HepG2 (cell line): ENCODE results near the gene FAM3C. TPM values are rescaled to one million over a fixed set of nuclear protein-coding genes. Genes with fewer than 3 reads are reported as not detected.
A peak's percentile ranks its signal among the peaks of the same experiment; 100 is the strongest.

ENCODE experiments used
- ATAC-seq: fragments of 200-7000 bp; cut with Tn5 transposase; 3 replicates; pipeline ENCODE4 v1.9.1; 2020; ENCODE audit warnings: mild to moderate bottlenecking, moderate library complexity
- BruUV-seq: library from RNA; stranded (reverse); fragments of 400-500 nt; replicated peaks from 2 replicates; lab custom pipeline; 2021; lab: Mats Ljungman, UMichigan
- CTCF ChIA-PET: fragments of 300-600 bp; formaldehyde crosslinking; extraction: SDS; loops from one replicate; lab custom pipeline; 2021; ENCODE audit warnings: low total read pairs, inconsistent platforms, low intra/inter-chr PET ratio; lab: Yijun Ruan, JAX
- POLR2A ChIA-PET: fragments of 350-600 bp; sonication (Branson Sonifier 250); formaldehyde crosslinking; loops from one replicate; lab custom pipeline; 2020; ENCODE audit warnings: antibody characterized with exemption, inconsistent platforms; lab: Yijun Ruan, JAX
- DNase-seq: peaks from one replicate; pipeline ENCODE4 v3.0.0-alpha.2; 2015; ENCODE audit warnings: low spot score
- FAIRE-seq: peaks from 3 replicates; lab custom pipeline; 2011; peaks lifted over from hg19 to GRCh38; lab: Jason Lieb, UNC
- H2AFZ ChIP-seq: one replicate; pipeline ENCODE4 v1.6.1; 2011; ENCODE audit warnings: low read length, inconsistent platforms
- H3K27ac ChIP-seq: fragments of 300-600 bp; 3 replicates; pipeline ENCODE4 v1.8.0; 2011; ENCODE audit warnings: mixed run types, mild to moderate bottlenecking, mixed read lengths, low read length, inconsistent platforms; ENCODE audit not compliant: insufficient read depth; ENCODE audit errors: extremely low read length
- H3K27me3 ChIP-seq, 2 experiments: fragments of 200-600 bp in 1 of 2; 2 replicates in 1 of 2; 3 replicates in 1 of 2; pipeline versions ENCODE4 v1.6.0 to v1.8.0; 2011; ENCODE audit warnings: low read length in 2 of 2, mild to moderate bottlenecking in 2 of 2, moderate library complexity in 2 of 2, inconsistent platforms in 1 of 2; ENCODE audit not compliant: insufficient read depth in 2 of 2, control insufficient read depth in 1 of 2
- H3K36me3 ChIP-seq, 2 experiments: fragments of 200-600 bp in 1 of 2; replicated peaks in 1 of 2; 2 replicates in 1 of 2; 3 replicates in 1 of 2; pipeline versions ENCODE4 v1.5.1 to v1.8.0; 2011; ENCODE audit warnings: low read length in 2 of 2, inconsistent platforms in 1 of 2; ENCODE audit not compliant: insufficient read depth in 2 of 2, control insufficient read depth in 1 of 2
- H3K4me1 ChIP-seq: 2 replicates; pipeline ENCODE4 v1.5.1; 2012; ENCODE audit warnings: low read length, inconsistent platforms; ENCODE audit not compliant: insufficient read depth
- H3K4me2 ChIP-seq: 2 replicates; pipeline ENCODE4 v1.6.0; 2011; ENCODE audit warnings: low read depth, low read length, inconsistent platforms
- H3K4me3 ChIP-seq, 3 experiments: fragments of 200-600 bp in 1 of 3; sonication (generic), shearing (Covaris generic) in 1 of 3; replicated peaks in 1 of 3; 2 replicates each; pipeline ENCODE4 v1.5.1; 2011 to 2016; ENCODE audit warnings: low read length in 3 of 3, inconsistent platforms in 2 of 3, low read depth in 2 of 3, mild to moderate bottlenecking in 2 of 3, control low read depth in 1 of 3, mixed read lengths in 1 of 3; ENCODE audit not compliant: insufficient read depth in 1 of 3
- H3K79me2 ChIP-seq: one replicate; pipeline ENCODE4 v1.6.1; 2011; ENCODE audit warnings: low read length, inconsistent platforms; ENCODE audit not compliant: insufficient read depth
- H3K9ac ChIP-seq: 2 replicates; pipeline ENCODE4 v1.6.0; 2011; ENCODE audit warnings: mild to moderate bottlenecking, low read depth, low read length, inconsistent platforms; ENCODE audit not compliant: insufficient read depth
- H3K9me3 ChIP-seq: 2 replicates; pipeline ENCODE4 v1.5.1; 2012; ENCODE audit warnings: mild to moderate bottlenecking, low read length
- H4K20me1 ChIP-seq: 2 replicates; pipeline ENCODE4 v1.6.0; 2011; ENCODE audit warnings: inconsistent platforms, mild to moderate bottlenecking, low read length, moderate library complexity; ENCODE audit not compliant: insufficient read depth
- ERF ChIP-seq: IDR thresholded peaks from 2 replicates; pipeline ENCODE4 v1.6.1; 2018; ENCODE audit warnings: missing biosample characterization, missing genetic modification reagents
- POLR2G ChIP-seq: fragments of 200-400 bp; formaldehyde crosslinking; IDR thresholded peaks from 2 replicates; pipeline ENCODE4 v1.6.1; 2018; ENCODE audit warnings: mild to moderate bottlenecking, low read depth, low read length, moderate library complexity
- STAG1 ChIP-seq: sonication (generic); formaldehyde crosslinking; IDR thresholded peaks from 2 replicates; pipeline ENCODE4 v1.4.0; 2020; ENCODE audit warnings: missing genetic modification reagents
- ZNF180 ChIP-seq: sonication (generic); formaldehyde crosslinking; IDR thresholded peaks from 2 replicates; pipeline ENCODE4 v1.4.0; 2020; ENCODE audit warnings: low read depth, missing genetic modification reagents, borderline replicate concordance
- ZNF564 ChIP-seq: sonication (generic); formaldehyde crosslinking; IDR thresholded peaks from 2 replicates; pipeline ENCODE4 v1.8.1; 2023; ENCODE audit warnings: mild to moderate bottlenecking, missing genetic modification reagents
- WGBS: methylation state at CpG from one replicate; pipeline ENCODE4 v1.1.6; 2017; ENCODE audit warnings: low lambda C conversion rate; 5-methylcytosine and 5-hydroxymethylcytosine counted together
- in situ Hi-C: cut with HindIII; loops from 2 replicates; pipeline ENCODE4 v1.10.0; 2017; ENCODE audit warnings: low pct_unique_long_range_greater_than_20kb; ENCODE audit not compliant: extremely low pct_ligation_motif_present
- intact Hi-C: fragments of 100-400 bp; cut with micrococcal nuclease; formaldehyde crosslinking; loops from one replicate; pipeline ENCODE4 v1.10.0; 2022; ENCODE audit not compliant: unreplicated experiment
- polyA plus RNA-seq, 8 experiments: library from polyadenylated mRNA; depleted of rRNA in 3 of 8; stranded (reverse) in 7 of 8; unstranded in 1 of 8; fragments of >200 nt; fragmentation: Illumina TruSeq in 4 of 8; extraction: Trizol in 4 of 8; gene quantifications; 2 replicates each; pipeline versions ENCODE4 v1.2.1 to v1.2.3, GENCODE V29; 2011 to 2016; ENCODE audit warnings: low read depth in 4 of 8, missing spikeins in 1 of 8, mixed read lengths in 1 of 8; ENCODE audit not compliant: insufficient read depth in 1 of 8
- total RNA-seq, 5 experiments: library from RNA; depleted of rRNA; stranded (reverse); fragments of >200 nt; fragmentation: Illumina TruSeq; extraction: Trizol; gene quantifications; 2 replicates each; pipeline ENCODE4 v1.2.3, GENCODE V29; 2016; ENCODE audit warnings: low read depth in 1 of 5
- TF ChIP-seq, protein P1 (sequence below): fragments of 450-650 bp; IDR thresholded peaks from 2 replicates; pipeline ENCODE4 v1.6.1; 2016
- TF ChIP-seq, protein P2 (sequence below): sonication (generic); formaldehyde crosslinking; IDR thresholded peaks from 2 replicates; pipeline ENCODE4 v1.5.0; 2020; ENCODE audit warnings: mild to moderate bottlenecking, missing genetic modification reagents, moderate library complexity

FAM3C gene
- total and polyA plus RNA-seq, 2 of the 13 experiments (the other 11 are each of a cell fraction or from before 2014, with no cell fraction given): 14.6 to 16.0 TPM

GRCh38 chr7:121339082-121339481 is 57.0 kb downstream of the FAM3C start:
- 21% methylated on average over 3 of the region's 5 CpGs for WGBS
- Histone ChIP-seq H2AFZ (no peak overlapping the region), H3K4me1 (no peaks in the 10 kb centered on the region), H3K4me2 (no peak overlapping the region), H3K9me3 (no peaks in the 10 kb centered on the region), H3K9ac (no peak overlapping the region), H4K20me1 (no peaks in the 10 kb centered on the region), H3K36me3 (no peaks in the 10 kb centered on the region), H3K79me2 (no peaks in the 10 kb centered on the region), H3K27me3 (peaks cover 0 to 18% of the 10 kb centered on the region in 2 experiments; a peak in 1 of 5 replicates), H3K27ac (no peak overlapping the region), H3K4me3 (no peak overlapping the region)
- ATAC-seq (no peak), DNase-seq (no peak), FAIRE-seq (no peak)
- no peak for TF ChIP-seq ZNF564 (CRISPR knock-in tag)
- TF ChIP-seq, protein P1, sequence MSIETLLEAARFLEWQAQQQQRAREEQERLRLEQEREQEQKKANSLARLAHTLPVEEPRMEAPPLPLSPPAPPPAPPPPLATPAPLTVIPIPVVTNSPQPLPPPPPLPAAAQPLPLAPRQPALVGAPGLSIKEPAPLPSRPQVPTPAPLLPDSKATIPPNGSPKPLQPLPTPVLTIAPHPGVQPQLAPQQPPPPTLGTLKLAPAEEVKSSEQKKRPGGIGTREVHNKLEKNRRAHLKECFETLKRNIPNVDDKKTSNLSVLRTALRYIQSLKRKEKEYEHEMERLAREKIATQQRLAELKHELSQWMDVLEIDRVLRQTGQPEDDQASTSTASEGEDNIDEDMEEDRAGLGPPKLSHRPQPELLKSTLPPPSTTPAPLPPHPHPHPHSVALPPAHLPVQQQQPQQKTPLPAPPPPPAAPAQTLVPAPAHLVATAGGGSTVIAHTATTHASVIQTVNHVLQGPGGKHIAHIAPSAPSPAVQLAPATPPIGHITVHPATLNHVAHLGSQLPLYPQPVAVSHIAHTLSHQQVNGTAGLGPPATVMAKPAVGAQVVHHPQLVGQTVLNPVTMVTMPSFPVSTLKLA: peak; percentile 63
- POLR2A ChIA-PET: no interaction called here
- CTCF ChIA-PET: no interaction called here
- in situ Hi-C loops: no loop called here
- intact Hi-C loops: no loop called here
- BruUV-seq: no TSS peak

DNA sequence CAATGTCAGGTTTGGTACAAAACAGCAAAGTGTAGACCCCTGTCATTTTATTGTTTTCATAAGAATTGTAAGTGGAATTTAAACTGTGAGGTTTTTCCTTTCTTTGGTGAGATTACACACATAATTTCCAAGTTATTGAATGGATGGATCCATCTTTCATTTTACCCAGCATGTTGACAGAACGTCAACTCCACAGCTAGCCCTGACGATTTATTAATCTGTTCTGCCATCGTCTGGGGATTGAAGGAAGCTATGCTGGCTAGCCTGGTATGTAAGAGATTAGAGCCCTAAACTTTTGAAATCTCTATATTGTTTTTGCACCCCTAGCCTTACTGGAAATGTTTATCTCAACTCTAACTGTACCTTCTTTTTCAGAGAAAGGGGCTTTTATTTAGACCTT is 58.7 kb downstream of the FAM3C start:
- FAIRE-seq (no peak), ATAC-seq (peak; percentile 55), DNase-seq (no peak)
- H3K4me2 ChIP-seq: no peak overlapping the region
- H3K27me3 ChIP-seq: peaks cover 0 to 18% of the 10 kb centered on the region in 2 experiments; a peak in 1 of 5 replicates
- 2% methylated on average over 3 of the region's 3 CpGs for WGBS
- in situ Hi-C loops: no loop called here
- TF ChIP-seq, protein P2, sequence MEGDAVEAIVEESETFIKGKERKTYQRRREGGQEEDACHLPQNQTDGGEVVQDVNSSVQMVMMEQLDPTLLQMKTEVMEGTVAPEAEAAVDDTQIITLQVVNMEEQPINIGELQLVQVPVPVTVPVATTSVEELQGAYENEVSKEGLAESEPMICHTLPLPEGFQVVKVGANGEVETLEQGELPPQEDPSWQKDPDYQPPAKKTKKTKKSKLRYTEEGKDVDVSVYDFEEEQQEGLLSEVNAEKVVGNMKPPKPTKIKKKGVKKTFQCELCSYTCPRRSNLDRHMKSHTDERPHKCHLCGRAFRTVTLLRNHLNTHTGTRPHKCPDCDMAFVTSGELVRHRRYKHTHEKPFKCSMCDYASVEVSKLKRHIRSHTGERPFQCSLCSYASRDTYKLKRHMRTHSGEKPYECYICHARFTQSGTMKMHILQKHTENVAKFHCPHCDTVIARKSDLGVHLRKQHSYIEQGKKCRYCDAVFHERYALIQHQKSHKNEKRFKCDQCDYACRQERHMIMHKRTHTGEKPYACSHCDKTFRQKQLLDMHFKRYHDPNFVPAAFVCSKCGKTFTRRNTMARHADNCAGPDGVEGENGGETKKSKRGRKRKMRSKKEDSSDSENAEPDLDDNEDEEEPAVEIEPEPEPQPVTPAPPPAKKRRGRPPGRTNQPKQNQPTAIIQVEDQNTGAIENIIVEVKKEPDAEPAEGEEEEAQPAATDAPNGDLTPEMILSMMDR (CRISPR knock-in tag): peak; percentile 25; the same call in 1 of the 2 replicates
- TF ChIP-seq POLR2G: no peak
- TF ChIP-seq STAG1 (CRISPR knock-in tag): peak; percentile 16
- TF ChIP-seq ERF (CRISPR knock-in tag): no peak
- TF ChIP-seq ZNF180 (CRISPR knock-in tag): no peak
- POLR2A ChIA-PET: no interaction called here
- H2AFZ ChIP-seq: no peak overlapping the region
- H3K9ac ChIP-seq: no peak overlapping the region
- no peaks in the 10 kb centered on the region for H4K20me1 ChIP-seq
- no peak overlapping the region for H3K27ac ChIP-seq
- intact Hi-C loops: no loop called here
- no peak overlapping the region for H3K4me3 ChIP-seq
- BruUV-seq: no TSS peak
- H3K9me3 ChIP-seq: no peaks in the 10 kb centered on the region
- no peaks in the 10 kb centered on the region for H3K79me2 ChIP-seq
- H3K4me1 ChIP-seq: no peaks in the 10 kb centered on the region
- CTCF ChIA-PET: no interaction called here
- H3K36me3 ChIP-seq: no peaks in the 10 kb centered on the region
